Measurements from ENCODE around the gene MEA1.

Gene MEA1

DNA sequence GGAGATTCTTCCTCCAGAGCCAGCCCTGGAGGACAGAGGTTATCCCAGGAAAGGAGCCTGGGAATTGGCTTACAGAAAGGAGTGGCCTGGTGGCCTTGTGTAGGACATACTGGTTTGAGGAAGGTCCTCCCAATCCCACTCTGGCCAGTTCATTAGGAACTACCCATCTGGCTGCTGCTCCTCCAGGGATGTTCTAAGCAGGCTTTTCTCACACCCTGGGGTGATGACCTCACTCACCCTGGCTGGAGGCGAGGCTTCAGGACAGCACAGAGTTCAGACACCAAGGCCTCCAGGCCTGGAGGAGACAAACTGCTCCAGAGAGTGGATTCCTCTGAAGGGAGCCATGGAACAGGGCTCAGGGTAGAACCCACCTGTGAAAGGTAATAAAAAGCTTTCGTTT, 44.3 kb downstream of the MEA1 start:
- no peak for DNase-seq

DNA sequence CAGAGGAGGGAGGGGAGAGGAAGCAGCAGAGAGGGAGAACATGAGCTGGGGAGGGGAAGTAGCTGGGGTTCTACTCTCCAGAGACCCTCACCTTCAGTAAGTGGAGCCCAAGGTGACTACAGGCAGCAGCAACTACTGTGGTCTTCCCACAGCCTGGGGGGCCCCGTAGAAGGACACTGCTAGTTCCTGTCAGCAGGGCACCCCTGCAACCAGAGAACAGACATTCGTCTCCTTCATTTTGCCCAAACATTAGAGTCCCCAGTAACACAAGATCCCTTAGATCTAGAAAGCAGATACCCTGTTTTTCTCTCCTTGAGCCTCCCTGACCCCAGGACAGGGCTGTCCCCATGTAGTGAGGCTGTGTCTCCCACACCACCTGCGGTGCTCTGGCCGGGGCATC, 45.0 kb downstream of the MEA1 start:
- no peak for DNase-seq

DNA sequence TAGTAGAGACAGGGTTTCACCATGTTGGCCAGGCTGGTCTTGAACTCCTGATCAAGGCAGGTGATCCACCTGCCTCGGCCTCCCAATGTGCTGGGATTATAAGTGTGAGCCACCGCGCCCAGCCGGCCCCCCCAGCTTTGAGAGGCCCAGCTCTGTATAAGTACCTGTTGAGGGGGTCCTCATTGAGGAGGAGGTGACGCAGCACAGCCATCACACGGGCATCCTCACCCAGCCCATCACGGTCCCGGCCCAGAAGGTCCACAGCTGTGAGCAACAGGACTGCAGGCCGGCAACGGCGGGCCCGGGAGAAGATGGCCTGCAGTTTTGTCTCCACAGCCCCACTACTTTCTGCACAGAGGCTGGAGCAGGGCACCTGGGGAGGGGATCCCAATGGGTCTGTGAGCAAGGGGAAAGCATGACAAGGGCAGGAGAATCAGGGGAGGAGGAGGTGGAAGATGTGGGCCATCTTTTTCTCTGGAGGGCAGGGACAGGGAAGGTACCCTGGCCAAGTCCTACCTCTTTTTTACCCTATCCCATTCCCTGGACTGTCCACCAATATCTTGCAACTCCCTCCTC, 45.5 kb downstream of the MEA1 start:
- DNase-seq, result no peak

DNA sequence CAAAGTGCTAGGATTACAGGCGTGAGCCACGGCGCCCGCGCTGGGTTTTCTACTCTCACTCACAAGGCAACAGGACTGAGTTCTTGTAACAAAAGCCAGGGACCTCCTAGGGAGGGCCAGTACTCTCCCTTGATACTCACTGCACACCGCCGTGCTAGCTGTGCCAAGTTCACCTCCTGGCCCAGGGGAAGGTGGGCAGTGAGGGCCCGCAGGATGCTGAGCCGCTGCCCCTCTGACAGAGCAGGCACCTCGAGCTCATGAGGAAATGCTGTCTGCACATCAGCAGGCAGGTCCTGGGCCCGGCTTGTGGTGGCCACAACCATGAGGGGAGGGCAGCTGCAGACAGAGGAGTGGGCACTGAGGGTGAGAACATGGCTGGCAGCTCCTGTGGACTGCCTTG, 46.5 kb downstream of the MEA1 start:
- no peak for DNase-seq

DNA sequence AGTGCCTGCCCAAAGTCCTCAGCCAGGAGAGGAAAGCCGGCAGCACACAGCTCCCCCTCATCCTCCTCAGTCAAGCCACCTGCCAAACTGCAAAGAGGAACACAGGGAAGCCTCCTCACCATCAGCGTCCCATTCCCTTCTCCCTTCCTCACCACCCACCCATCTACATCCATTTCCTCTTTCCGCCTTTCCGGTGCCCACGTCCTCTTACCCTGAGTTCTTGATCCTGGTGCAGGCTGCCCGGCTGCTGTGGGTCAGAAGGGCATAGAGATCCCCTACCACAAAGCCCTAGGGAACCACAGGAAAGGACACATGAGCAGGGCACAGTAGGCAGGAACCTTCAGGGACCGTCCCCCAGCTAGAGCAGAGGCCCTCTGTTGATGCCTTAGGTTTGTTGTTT, 47.2 kb downstream of the MEA1 start:
- no peak for DNase-seq

DNA sequence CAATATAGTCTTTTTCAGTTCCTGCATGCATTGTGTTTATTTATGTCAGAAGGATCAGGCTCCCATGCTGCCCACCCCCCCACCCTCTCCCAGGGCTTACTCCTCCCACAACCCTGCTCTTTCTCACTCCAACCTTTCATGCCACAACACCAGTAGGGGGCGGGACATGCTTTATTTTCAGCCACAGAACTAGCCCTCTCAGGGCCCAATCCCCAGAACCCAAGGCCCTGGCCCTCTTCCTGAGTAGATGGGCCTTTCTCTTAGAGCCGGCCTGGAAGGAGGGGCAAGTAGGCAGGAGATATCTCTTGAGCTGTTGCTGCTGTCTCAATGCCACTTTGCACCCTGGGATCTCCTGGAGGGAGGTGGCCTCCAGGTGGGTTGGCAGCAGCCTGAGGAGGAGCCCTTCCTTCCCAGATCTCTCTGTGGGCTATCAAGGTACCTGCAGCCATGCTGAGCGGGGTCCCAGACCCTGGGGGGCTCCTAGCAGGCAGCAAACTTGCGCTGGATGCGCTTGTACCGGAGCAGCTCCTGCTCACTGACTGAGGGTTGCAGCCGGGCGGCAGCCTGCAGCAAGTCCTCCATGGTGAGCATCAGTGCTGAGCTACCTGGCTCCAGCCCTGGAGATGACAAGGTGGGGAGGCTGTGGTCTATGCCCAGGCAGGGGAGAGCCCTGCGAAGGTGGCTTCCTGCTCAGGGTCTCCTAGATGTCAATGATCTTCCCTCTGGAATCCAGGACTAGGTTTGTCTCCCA, 49.7 kb downstream of the MEA1 start:
- DNase-seq, result peak; percentile 58

DNA sequence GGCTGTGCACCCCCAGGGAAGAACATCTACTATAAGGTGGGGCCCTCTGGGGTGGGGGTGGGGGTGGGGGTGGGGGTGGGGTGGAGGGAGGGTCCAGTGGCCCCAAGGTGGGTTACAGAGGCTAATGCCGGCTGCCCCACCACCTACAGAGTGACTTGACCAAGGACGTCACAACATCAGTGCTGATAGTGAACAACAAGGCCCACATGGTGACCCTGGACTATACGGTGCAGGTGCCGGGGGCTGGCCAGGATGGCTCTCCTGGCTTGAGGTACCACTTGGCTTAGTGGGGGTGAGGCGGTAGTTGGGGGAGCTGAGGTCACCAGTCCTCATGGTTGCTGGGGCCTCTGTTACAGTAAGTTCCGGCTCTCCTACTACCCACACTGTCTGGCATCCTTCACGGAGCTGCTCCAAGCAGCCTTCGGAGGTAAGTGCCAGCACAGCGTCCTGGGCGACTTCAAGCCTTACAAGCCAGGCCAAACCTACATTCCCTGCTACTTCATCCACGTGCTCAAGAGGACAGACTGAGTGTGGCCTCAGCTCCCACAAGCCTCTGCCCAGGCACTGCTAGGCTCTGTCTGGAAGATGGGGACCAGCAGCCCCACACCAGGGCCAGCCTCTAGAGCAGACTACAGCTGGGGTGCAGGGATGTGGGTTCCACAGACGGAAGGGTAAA, 50.4 kb downstream of the MEA1 start:
- DNase-seq, result no peak

DNA sequence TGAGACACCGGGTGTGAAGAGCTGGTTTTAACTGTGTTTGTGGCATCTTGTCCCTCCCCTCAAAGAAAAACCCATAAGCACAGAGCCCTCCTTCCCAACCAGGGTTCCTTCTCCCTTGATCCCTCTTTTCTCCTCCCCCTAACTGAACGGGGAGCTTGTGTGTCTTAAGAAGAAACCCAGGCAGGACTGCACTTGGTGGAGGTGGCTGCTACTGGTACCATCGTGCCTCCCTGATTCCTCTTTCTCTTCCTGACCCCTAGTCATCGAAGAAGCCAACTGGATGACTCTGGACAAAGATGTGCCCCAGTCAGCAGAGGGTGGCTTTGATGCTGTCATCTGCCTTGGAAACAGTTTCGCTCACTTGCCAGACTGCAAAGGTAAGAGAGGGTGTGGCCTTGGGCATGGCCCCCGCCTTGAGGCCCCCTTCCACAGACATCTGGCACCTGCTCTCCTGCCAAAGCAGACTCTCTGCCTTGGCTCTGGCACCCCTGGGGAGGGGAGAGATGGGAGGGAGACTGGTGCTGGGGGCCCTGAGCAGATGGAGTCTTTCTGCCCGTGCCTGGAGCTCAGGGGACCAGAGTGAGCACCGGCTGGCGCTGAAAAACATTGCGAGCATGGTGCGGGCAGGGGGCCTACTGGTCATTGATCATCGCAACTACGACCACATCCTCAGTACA, 51.1 kb downstream of the MEA1 start:
- DNase-seq, result no peak

DNA sequence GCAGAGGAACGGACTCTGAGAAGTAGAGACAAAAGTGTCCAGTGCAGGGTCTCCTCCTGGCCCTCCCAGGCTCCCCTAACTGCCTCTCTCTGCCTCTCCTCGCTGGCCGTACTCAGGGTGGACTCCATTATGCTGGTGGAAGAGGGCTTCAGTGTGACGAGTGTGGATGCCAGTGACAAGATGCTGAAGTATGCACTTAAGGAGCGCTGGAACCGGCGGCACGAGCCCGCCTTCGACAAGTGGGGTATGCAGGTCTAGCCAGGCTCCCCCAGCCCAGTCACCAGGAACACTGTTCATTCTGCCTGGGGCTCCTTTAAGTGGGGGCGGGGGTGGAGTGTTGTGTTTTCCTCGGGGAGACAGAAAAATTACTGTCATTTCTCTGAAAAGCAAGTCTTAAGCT, 51.6 kb downstream of the MEA1 start:
- DNase-seq, result no peak

Measured in EL (cell line).